Pons (tissue), 1 donor: ENCODE measurements around the gene CAPZA1.

Source experiments
- DNase-seq: peaks from one replicate; pipeline ENCODE4 v3.0.0-alpha.2; 2016; ENCODE audit warnings: low spot score

CAPZA1 gene

DNA sequence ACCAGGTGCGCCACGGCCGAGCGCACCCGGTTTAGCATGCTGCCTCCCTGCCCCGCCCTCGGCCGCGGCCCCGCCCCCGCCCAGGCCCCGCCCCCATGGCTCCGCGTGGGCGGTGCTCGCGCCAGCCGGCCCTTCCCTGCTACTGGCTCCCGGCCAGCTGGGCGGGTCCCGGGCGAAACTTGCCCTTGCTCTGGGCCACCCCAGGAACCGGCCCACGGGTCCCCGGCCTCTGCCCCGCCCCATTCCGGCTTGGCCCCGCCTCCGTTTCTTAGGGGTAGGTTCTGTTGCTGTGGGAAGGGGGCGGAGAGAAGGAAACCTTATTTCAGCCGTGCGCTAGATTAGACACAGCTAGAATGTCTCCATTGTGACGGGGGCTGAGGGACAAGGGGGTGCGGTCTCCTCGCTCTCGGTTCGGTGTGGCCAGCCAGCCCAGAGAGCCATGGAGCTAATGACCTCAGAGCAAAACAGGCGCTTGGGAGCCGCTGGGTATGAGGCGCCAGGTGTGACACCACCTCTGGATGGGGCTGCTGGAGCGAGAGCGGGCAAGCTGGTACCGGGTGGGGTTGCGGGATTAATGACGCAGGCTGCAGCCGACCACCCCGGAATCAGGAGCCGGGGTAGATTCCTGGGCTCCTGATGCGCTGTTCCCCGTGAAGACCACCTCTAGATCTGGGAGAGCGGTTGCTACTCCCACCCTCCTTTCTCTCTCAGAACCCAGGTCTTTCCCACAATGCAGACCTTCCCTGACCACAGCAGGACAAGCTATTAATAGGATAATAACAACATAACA, 95.8 kb downstream of the CAPZA1 start, which contains the start of gene PPM1J:
PPM1J (minus strand) TSS at position 69 of the 790 bp plus-strand sequence; CDS start at position 38, 31 bp downstream.
- peak; percentile 82 for DNase-seq

GRCh38 chr1:112716133-112716720, 96.6 kb downstream of the CAPZA1 start:
- peak; percentile 96 for DNase-seq

DNA sequence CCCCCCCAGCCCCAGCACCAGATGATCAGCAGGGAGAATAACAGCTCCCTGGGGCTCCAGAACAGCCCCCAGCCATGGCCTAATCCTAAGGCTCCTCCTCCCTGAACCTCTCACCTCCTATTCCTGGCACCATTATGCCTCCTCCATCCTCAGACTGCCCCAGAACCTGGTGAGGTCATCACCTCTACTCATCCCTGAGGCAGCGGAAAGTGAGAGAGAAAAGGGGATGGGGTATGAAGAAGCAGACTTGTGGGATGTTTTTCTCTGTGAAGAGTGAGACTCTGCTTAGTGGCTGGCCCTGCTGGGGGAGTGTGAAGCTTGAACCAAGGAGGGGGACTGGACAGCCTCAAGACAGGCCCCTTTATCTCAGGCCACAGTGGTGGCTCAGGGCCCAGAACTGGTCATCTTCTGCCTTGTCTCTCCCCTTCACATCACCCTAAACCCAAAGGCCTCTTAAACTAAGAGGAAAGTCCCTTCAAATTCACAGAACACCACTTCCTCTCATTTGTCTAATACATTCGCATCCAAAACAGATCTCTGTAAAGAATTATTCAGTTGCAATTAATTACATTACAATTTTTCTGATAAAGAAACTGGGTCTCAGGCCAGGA, 97.7 kb downstream of the CAPZA1 start:
- no peak for DNase-seq

DNA sequence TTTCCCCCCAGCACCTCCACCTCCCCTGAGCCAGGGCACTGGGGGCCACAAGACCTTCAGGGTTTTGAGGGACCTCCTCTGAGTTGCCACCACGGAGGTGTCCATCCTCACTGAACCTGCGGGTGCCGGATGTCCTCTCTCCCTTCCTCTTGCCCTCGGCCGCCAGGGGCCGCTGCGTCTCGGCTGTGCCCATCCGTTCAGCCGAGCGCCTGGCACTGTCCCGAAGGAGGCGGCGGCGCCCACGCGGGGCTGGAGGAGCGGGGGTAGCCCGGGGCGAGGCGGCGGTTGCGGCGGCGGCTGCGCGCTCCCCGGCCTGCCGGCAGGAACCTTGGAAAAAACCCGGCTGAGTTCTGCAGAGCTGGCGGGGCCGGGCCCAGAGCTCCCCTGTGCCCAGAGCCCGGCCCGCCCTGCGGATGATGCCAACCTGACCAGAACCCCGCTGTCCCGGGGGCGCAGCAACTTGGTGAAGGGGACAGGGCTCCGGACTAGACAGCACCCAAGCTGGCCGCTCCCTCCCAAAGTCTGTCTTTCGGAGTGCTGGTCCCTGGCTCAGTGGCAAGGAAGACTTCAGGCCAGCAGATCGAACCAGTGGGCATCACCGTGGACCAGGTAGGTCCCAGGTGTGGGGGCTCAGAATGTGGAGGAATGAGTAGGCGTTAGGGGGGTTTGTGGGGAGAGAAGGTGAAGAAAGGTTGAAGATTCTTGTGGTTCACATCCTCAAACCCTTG, 99.2 kb downstream of the CAPZA1 start:
- peak; percentile 75 for DNase-seq

DNA sequence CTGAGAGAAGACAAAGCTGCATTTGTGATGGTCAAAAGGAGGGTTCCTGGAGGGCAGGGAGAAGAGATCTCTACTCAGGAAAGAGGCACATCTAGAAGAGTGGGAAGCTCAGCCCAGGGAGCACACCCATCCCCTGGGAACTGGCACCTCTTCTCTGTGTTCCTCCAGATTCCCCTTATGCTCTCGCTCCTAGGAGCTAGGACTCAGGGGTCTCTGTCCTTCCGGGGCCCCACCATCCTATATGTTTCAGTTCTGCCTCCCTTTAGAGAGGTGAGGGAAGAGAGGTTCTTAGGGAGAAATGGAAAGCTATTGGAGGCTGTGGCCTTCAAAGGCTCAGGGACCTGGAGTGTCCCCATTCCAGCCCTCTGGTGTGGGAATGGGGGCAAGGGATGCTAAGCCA, 100.1 kb downstream of the CAPZA1 start:
- DNase-seq: no peak

- DNase-seq: no peak
Measured at GRCh38 chr1:112720800-112721199, 101.2 kb downstream of the CAPZA1 start.
